GM21786 (cell line): Measurements from ENCODE around the gene ZNF326.

Experiments
- ATAC-seq: cut with Tn5 transposase; IDR thresholded peaks from one replicate; pipeline ENCODE4 v1.9.1; 2021; ENCODE audit not compliant: unreplicated experiment

ZNF326 gene, protein sequence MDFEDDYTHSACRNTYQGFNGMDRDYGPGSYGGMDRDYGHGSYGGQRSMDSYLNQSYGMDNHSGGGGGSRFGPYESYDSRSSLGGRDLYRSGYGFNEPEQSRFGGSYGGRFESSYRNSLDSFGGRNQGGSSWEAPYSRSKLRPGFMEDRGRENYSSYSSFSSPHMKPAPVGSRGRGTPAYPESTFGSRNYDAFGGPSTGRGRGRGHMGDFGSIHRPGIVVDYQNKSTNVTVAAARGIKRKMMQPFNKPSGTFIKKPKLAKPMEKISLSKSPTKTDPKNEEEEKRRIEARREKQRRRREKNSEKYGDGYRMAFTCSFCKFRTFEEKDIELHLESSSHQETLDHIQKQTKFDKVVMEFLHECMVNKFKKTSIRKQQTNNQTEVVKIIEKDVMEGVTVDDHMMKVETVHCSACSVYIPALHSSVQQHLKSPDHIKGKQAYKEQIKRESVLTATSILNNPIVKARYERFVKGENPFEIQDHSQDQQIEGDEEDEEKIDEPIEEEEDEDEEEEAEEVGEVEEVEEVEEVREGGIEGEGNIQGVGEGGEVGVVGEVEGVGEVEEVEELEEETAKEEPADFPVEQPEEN

GRCh38 chr1:89994805-89995597 is at the start of gene ZNF326:
Gene ZNF326, plus strand, starts transcription at chr1:89995110. Its CDS starts 148 bp downstream, at chr1:89995258.
- peak; percentile 93 for ATAC-seq

GRCh38 chr1:89945852-89946476 is 48.9 kb upstream of the ZNF326 start:
- ATAC-seq = peak; percentile 91

DNA sequence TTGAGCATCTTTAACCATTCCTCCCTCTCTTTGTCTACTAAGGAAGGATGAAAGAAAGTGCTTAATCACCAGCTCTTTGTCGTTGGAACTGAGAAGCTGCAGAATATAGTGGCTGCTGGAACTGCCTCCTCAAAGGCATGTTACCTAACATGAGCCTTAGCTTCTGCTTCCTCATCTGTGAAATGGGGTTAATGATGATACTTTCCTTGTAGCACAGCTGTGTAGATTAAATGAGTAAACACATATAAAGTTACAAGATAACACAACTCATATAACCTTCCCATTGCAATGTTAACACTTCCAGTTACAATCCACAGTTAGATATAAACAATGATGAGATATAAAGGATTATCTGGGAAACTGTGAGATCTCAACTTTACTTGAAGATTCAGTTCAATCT is 48.4 kb upstream of the ZNF326 start:
- ATAC-seq = no peak

- no peak for ATAC-seq
Observed at GRCh38 chr1:89948722-89949345, 46.1 kb upstream of the ZNF326 start.

DNA sequence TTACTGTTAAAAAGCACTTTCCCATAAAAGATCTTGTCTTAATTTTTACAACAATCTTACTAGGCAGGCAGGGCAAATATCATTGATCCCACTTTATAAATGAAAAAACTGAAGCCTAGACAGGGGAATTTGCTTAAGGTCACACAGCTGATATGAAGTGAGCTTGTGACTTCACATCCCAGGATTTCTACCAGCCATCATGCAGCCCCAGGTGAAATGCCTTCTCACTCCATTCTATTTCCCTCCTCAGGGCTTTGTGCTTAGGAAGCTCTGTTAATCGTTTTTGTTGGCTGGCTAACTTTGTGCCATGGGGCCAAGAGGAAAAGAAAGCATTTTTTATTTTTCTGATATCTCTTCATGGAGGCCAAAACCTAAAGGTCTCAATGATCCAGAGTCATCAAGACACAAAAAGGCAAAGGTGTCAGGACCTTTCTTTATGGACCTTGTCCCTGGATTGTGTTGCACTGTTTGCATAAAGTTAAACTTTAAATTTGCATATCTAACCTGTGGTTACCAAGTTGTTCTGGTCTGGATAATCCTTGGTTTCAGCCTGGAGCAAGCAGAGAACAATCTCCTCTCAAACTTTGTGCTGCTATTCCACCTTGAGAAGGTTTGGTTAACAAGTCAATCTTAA is 44.8 kb upstream of the ZNF326 start:
- no peak for ATAC-seq

DNA sequence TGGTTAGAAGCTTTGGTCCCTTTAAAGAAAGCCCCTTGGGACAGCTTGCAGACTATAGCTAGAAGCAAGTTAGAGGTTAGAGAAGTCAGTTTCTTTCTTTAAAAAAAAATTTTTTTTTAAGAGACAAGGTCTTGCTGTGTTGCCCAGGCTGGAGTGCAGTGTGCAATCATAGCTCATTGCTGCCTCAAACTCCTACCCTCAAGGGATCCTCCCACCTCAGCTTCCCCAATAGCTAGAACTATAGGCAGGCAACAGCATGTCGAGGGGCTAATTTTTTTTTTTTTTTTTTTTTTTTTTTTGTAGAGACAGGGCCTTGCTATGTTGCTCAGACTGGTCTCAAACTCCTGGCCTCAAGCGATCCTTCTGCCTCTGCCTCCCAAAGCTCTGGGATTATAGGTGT is 44.2 kb upstream of the ZNF326 start:
- ATAC-seq = no peak

- ATAC-seq = no peak
Observed at GRCh38 chr1:89951766-89952604, 42.9 kb upstream of the ZNF326 start.

DNA sequence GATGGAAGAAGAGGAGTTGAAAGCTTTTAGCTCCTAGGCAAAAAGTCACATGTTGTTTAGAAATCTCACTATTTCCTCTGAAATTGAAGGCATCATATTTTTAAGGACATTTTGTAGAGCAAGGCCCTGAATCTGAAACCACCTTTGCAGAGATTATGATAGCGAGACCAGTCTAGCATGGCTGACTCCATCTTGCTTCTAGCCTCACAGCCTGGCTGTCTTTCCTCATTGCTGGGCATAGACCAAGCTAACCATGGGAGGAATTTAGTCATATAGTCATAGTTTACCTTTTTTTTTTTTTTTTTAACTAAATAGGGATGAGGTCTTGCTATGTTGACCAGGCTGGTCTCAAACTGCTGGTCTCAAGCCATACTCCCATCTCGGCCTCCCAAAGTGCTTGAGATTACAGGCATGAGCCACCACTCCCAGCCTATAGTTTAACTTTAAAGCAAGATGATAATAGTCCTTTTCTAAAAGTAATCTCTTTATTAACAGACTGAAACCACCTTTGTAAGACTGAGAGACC is 42.2 kb upstream of the ZNF326 start:
- ATAC-seq = peak; percentile 4

- ATAC-seq = peak; percentile 56
Observed at GRCh38 chr1:89953131-89953626, 41.7 kb upstream of the ZNF326 start.

- no peak for ATAC-seq
Observed at GRCh38 chr1:89953929-89954328, 41.0 kb upstream of the ZNF326 start.

DNA sequence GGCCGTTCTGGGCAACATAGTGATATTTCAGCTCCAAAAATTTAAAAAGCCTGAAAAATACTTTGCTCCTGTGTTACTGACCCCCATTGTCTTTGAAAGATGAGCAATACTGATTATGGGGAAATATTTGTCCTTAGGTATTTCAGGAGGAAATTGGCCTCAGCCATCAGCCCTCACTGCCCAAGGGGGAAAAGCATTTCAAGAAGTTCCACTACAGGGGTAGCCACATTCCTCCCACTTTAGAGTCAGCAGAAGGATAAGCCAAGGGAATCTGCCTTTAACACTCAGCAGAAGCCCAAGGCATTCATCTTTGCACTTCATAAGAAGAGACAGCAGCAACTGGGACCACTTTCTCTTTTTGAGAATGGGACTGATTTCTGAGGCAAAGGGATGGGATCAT is 40.5 kb upstream of the ZNF326 start:
- ATAC-seq = no peak

DNA sequence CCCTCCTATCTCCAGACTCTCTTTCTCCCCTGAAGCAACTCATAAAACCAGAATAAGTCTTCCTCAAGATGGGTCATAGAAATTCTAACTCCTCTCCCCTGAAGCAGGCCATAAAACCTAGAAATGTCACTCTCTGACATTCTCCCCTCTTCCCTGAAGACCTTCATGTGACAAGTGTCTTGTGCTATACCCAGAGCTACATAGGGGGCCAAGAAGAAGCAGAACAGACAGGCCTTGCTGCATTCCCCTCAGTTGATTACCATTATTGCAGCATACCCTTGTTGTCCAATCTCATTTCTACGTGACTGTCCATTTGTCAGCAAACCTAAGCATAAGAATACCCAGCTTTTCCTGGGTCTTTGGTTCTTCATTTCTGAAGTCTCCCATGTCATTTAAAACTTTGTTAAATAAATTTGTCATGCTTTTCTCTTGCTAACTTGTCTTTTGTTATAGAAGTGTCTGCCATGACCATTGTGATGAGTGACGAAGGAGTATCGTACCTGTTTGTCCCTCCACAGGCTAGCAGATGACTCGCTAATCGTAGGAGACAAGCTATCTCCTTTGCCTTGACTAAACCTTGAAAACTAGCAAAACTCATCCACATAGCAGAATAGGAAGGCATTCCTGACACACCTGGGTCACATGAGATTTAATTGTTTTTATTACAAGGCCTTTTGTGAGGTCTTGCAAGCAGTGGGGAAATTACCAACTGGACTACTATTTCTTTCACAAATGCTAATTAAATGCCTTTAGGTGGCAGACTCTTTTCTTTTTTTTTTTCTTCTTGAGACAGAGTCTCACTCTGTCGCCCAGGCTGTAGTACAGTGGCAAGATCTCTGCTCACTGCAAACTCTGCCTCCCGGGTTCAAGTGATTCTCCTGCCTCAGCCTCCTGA is 39.4 kb upstream of the ZNF326 start:
- no peak for ATAC-seq

GRCh38 chr1:89957107-89957506 is 37.8 kb upstream of the ZNF326 start:
- ATAC-seq = no peak

- ATAC-seq = no peak
Observed at GRCh38 chr1:89958851-89959654, 35.9 kb upstream of the ZNF326 start.

DNA sequence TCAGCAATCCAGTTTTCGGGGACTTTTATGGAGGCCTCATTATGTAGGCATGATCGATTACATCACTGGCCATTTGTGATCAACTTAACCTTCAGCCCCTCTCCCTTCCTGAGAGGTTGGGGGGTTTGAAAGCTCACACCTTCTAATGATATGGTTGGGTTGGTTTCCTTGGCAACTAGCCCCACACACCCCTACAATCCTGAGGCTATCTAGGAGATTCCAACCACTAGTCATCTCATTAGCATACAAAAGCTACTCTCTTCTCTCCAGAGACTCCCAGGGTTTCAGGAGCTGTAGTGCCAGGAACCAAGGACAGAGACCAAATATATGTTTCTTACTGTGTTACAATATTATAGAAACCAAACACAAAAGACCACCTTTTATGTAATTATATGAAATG is 35.2 kb upstream of the ZNF326 start:
- no peak for ATAC-seq

DNA sequence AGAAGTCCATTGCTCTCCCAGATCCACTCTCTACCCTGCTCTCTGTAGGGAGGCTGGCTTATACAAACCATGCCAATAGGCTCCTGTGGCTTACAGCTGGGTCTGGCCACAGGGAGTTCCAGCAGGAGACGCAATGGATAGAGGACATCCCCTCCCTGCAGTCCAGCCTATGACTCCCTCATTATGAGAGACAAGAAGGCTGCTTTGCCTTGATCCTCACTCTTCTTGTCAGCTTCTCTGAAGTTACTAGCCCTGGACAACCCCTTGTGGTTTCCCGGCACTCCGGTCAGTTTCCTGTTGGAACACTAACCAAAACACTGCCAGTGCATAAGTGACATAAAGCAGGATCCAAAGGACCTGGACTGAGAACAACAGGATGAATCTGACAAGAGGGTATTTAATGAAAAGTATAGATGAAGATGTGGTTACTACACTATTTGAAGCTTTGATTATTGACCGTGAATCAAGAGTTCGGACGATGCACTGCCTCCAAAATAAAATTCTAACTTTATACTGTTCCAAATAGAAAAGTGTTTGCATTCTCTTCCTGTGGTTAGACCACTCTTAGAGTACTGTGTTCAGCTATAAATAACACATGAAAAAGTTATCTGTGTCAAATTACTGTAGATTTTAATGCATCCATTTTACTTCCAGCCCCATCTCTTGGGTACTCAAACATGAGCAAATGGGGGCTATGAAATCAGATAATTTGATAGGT is 32.7 kb upstream of the ZNF326 start:
- ATAC-seq = no peak

DNA sequence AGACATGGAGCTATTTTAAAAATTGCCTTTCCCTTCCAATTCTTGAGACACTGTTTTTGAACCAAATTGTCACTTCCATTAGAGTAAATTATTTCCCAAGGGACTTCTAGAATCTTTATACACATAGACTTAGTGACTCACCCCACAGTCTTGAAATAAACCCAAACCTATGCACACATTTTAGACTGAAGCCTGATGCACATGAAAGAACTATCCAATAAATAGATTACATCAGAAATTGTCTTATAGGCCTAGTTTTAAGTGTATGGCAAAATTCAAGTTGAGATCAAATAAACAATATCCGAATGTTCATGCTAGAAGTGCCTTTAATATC is 32.2 kb upstream of the ZNF326 start:
- no peak for ATAC-seq
